Spleen (tissue), 11 donors: Measurements from ENCODE around the gene CD164L2. TPM values are rescaled to one million over a fixed set of nuclear protein-coding genes. Genes with fewer than 3 reads are reported as not detected.
A peak's percentile ranks its signal among the peaks of the same experiment; 100 is the strongest.

Experiments
- DNase-seq: peaks from one replicate; pipeline ENCODE4 v3.0.0-alpha.2; 2020
- H3K27ac ChIP-seq, 8 donors: fragments of 200-600 bp; sonication (generic) in 7 of 8; 1 replicate in 4 of 8; 2 replicates in 4 of 8; pipeline versions ENCODE4 v1.5.0 to v1.8.0; 2016 to 2021; ENCODE audit warnings: inconsistent platforms in 4 of 8, mild to moderate bottlenecking in 4 of 8, moderate library complexity in 1 of 8
- H3K27me3 ChIP-seq, 7 donors: fragments of 200-600 bp; sonication (generic) in 6 of 7; replicated peaks in 1 of 7; 1 replicate in 4 of 7; 2 replicates in 3 of 7; pipeline versions ENCODE4 v1.5.0 to v1.8.0; 2016 to 2021; ENCODE audit warnings: inconsistent platforms in 3 of 7, mild to moderate bottlenecking in 1 of 7
- H3K36me3 ChIP-seq, 6 donors: fragments of 200-600 bp; sonication (generic) in 5 of 6; 1 replicate in 4 of 6; 2 replicates in 2 of 6; pipeline versions ENCODE4 v1.5.0 to v1.8.0; 2016 to 2021; ENCODE audit warnings: inconsistent platforms in 2 of 6
- H3K4me1 ChIP-seq, 6 donors: fragments of 200-600 bp; sonication (generic) in 5 of 6; 1 replicate in 3 of 6; 2 replicates in 3 of 6; pipeline versions ENCODE4 v1.5.0 to v1.8.0; 2016 to 2021; ENCODE audit warnings: inconsistent platforms in 3 of 6
- H3K4me3 ChIP-seq, 8 donors: fragments of 200-600 bp; sonication (generic) in 7 of 8; 1 replicate in 4 of 8; 2 replicates in 4 of 8; pipeline versions ENCODE4 v1.5.0 to v1.8.0; 2016 to 2021; ENCODE audit warnings: inconsistent platforms in 4 of 8, mild to moderate bottlenecking in 4 of 8, moderate library complexity in 2 of 8
- H3K9me3 ChIP-seq, 8 donors: fragments of 200-600 bp; sonication (generic) in 7 of 8; 1 replicate in 4 of 8; 2 replicates in 4 of 8; pipeline versions ENCODE4 v1.5.0 to v1.8.0; 2016 to 2021; ENCODE audit warnings: inconsistent platforms in 4 of 8
- CTCF ChIP-seq, 11 experiments: fragments of 200-600 bp in 7 of 11; fragments of 450-650 bp in 4 of 11; sonication (generic) in 4 of 11; IDR thresholded peaks in 8 of 11; conservative IDR thresholded peaks in 3 of 11; 1 replicate in 7 of 11; 2 replicates in 4 of 11; pipeline versions ENCODE4 v1.4.0 to v1.8.0; 2016 to 2021; ENCODE audit warnings: antibody characterized with exemption in 11 of 11, inconsistent platforms in 4 of 11, mild to moderate bottlenecking in 1 of 11
- POLR2A ChIP-seq, 3 donors: fragments of 450-650 bp; IDR thresholded peaks; one replicate each; pipeline ENCODE4 v1.5.1; 2017; ENCODE audit warnings: antibody characterized with exemption in 3 of 3, mild to moderate bottlenecking in 1 of 3
- POLR2AphosphoS5 ChIP-seq, 3 donors: sonication (generic); formaldehyde crosslinking; IDR thresholded peaks; one replicate each; pipeline ENCODE4 v1.5.1; 2017; ENCODE audit warnings: antibody characterized with exemption in 3 of 3
- WGBS, 5 donors: extraction: QIAGEN DNeasy Blood & Tissue Kit in 3 of 5; methylation state at CpG; one replicate each; pipeline versions ENCODE4 v1.1.5 to v1.1.7; 2013 to 2018; 5-methylcytosine and 5-hydroxymethylcytosine counted together
- intact Hi-C: fragments of 100-400 bp; cut with DNase I; formaldehyde crosslinking; loops from one replicate; pipeline ENCODE4 v1.15.0; 2023; ENCODE audit warnings: low total_unique reads
- polyA plus RNA-seq, 3 donors: library from polyadenylated mRNA; stranded (reverse); fragments of 200-250 nt; gene quantifications; one replicate each; pipeline ENCODE4 v1.2.1, GENCODE V29; 2013
- total RNA-seq, 7 donors: library from RNA; depleted of rRNA in 3 of 7; stranded (reverse); fragments of >200 nt in 3 of 7; fragmentation: NEBNext Ultra II Directional in 4 of 7; extraction: Animal tissue kit (Norgen Biotek cat#: 25700) in 4 of 7; gene quantifications; one replicate each; pipeline versions ENCODE4 v1.1.0 to v1.2.1, GENCODE V29; 2016 to 2021
- donor health status: healthy with polysubstance abuse.
- donor health status: DM: no; HTN: no; CAD: no; lungs with moderate emphysema.
- donor health status: DM: no; HTN: no; CAD: no.
- donor health status: Bipolar disorder and iron deficiency.
- donor health status: healthy.
- donor health status: DM: no; HTN: no; CAD: no.
- donor health status: DM: yes; HTN: yes; CAD: no.

CD164L2 gene
- total and polyA plus RNA-seq, 10 donors, result 0.06 TPM; not detected in 9

DNA sequence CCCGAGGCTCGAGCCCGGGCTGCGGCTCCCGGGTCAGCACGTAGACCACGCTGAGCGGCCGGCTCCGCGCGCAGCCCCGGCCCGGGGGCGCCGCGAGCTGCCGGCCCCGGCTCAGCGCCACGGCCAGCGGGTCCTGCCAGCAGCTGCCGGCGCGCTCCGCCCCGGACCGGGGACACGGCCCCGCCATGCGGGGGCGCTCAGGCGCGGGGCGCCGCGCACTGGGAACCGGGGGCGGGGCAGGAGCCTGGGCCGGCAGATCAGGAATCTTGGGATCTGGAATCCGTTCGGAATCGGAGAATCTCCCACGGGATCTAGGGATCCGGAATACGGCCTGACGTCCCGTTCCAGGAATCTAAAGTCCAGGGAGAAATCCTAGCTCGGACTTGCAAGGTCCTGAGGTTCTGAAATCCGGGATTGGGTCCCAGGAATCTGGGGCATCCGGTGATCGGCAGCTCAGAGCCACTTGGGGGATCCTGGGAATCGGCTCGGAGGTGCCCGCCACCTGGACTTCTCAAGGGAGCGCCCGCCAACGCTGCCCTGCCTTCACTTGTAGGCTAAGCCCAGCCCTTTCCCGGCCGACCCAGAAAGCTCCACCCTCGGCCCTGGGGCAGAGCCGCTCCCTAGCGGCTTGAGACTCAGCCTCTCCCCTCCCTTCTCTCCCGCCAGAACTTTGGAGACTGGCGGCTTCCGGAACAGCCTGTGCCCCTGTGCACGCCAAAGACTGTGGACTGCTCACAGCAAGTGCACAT is 16.5 kb downstream of the CD164L2 start, which contains the start of gene MAP3K6:
MAP3K6 (minus strand) TSS at position 551 of the 749 bp plus-strand sequence; CDS start at position 187, 364 bp downstream.
- TF ChIP-seq CTCF (IDR thresholded peaks at IDR 0.05 in 8 of 11, conservative IDR thresholded peaks at IDR 0.05 in 3 of 11) (peak in 5 of 11 experiments; percentile 11 to 42 (median 33)), POLR2A (IDR thresholded peaks at IDR 0.05) (peak in 1 of 3 donors; percentile 56), POLR2AphosphoS5 (IDR thresholded peaks at IDR 0.05) (peak in 2 of 3 donors; percentile 89 to 91)
- H3K27me3 ChIP-seq, result no peaks in the 10 kb centered on the region
- H3K36me3 ChIP-seq, result peaks cover 0 to 31% (median 7%) of the 10 kb centered on the region in 6 donors
- peak within 1 kb of the TSS; percentile 68 to 95 (median 90) for H3K27ac ChIP-seq
- H3K9me3 ChIP-seq, result no peaks in the 10 kb centered on the region
- peak within 1 kb of the TSS; percentile 33 to 89 (median 67) for H3K4me3 ChIP-seq
- DNase-seq, result peak; percentile 91
- 1 to 23% (median 2%) methylated on average over 6 to 67 of the region's 67 CpGs for WGBS, 5 donors
- intact Hi-C loops, result no loop called here
- H3K4me1 ChIP-seq, result peaks cover 19 to 68% (median 55%) of the 10 kb centered on the region in 6 donors

GRCh38 chr1:27366113-27366410 is 17.1 kb downstream of the CD164L2 start:
- intact Hi-C loops, result no loop called here
- WGBS, 5 donors, result 0 to 1% (median 0%) methylated on average over 6 to 30 of the region's 30 CpGs
- peak; percentile 43 to 79 (median 73) for TF ChIP-seq POLR2AphosphoS5 (IDR thresholded peaks at IDR 0.05)
- TF ChIP-seq CTCF (IDR thresholded peaks at IDR 0.05 in 8 of 11, conservative IDR thresholded peaks at IDR 0.05 in 3 of 11), result no peak
- no peak for TF ChIP-seq POLR2A (IDR thresholded peaks at IDR 0.05)

GRCh38 chr1:27365372-27366112 is 17.6 kb downstream of the CD164L2 start:
- DNase-seq, result peak; percentile 95
- Histone ChIP-seq H3K27me3 (peaks cover 0 to 4% (median 0%) of the 10 kb centered on the region in 7 donors), H3K27ac (peak overlapping the region; percentile 68 to 95 (median 90)), H3K36me3 (peaks cover 0 to 42% (median 7%) of the 10 kb centered on the region in 6 donors), H3K4me1 (peaks cover 19 to 74% (median 58%) of the 10 kb centered on the region in 6 donors), H3K9me3 (no peaks in the 10 kb centered on the region), H3K4me3 (peak overlapping the region; percentile 33 to 89 (median 67))
- WGBS, 5 donors, result 3 to 5% (median 4%) methylated on average over 37 to 40 of the region's 40 CpGs
- intact Hi-C loops, result no loop called here
- TF ChIP-seq POLR2A (IDR thresholded peaks at IDR 0.05), result peak in 1 of 3 donors; percentile 24
- TF ChIP-seq CTCF (IDR thresholded peaks at IDR 0.05 in 8 of 11, conservative IDR thresholded peaks at IDR 0.05 in 3 of 11), result no peak
- TF ChIP-seq POLR2AphosphoS5 (IDR thresholded peaks at IDR 0.05), result peak in 2 of 3 donors; percentile 28 to 69

More at GRCh38 chr1:27366113-27366410, 17.1 kb downstream of the CD164L2 start:
- DNase-seq, result peak; percentile 94
- Histone ChIP-seq H3K36me3 (peaks cover 0 to 36% (median 7%) of the 10 kb centered on the region in 6 donors), H3K27ac (peak overlapping the region; percentile 68 to 95 (median 90)), H3K9me3 (no peaks in the 10 kb centered on the region), H3K4me3 (peak overlapping the region; percentile 33 to 89 (median 67)), H3K27me3 (no peaks in the 10 kb centered on the region), H3K4me1 (peaks cover 19 to 71% (median 55%) of the 10 kb centered on the region in 6 donors)
